Measurements from ENCODE around the gene IQCF6.

DNA sequence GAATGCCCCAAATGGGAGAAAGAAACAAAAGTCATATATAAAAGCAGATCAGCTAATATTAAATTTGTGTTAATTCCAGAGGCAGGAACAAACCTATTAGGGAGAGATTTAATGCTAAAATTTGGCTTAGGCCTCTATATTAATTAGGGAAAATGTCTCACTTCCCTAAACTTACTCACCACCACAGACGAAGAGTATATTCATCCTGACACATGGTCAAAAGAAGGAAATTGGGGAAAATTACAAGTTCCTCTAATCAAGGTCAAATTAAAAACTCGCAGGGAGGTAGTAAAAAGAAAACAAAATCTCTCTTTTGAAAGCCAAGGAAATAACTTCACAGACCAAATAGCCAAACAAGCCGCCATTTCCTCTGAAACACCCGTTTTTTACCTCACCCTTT is 39.9 kb downstream of the IQCF6 start:
- TF ChIP-seq, protein P1, sequence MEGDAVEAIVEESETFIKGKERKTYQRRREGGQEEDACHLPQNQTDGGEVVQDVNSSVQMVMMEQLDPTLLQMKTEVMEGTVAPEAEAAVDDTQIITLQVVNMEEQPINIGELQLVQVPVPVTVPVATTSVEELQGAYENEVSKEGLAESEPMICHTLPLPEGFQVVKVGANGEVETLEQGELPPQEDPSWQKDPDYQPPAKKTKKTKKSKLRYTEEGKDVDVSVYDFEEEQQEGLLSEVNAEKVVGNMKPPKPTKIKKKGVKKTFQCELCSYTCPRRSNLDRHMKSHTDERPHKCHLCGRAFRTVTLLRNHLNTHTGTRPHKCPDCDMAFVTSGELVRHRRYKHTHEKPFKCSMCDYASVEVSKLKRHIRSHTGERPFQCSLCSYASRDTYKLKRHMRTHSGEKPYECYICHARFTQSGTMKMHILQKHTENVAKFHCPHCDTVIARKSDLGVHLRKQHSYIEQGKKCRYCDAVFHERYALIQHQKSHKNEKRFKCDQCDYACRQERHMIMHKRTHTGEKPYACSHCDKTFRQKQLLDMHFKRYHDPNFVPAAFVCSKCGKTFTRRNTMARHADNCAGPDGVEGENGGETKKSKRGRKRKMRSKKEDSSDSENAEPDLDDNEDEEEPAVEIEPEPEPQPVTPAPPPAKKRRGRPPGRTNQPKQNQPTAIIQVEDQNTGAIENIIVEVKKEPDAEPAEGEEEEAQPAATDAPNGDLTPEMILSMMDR (IDR thresholded peaks at IDR 0.05), result no peak
- TF ChIP-seq YY1 (IDR thresholded peaks at IDR 0.05; ENCODE audit: low read depth), result no peak
- no peak for TF ChIP-seq POLR2AphosphoS5 (IDR thresholded peaks at IDR 0.05; ENCODE audit: low read depth, low read length)
- TF ChIP-seq SMC3 (IDR thresholded peaks at IDR 0.05; ENCODE audit: low read depth, low read length), result no peak
- TF ChIP-seq TCF12 (IDR thresholded peaks at IDR 0.05), result no peak
- no peak for TF ChIP-seq RCOR1 (IDR thresholded peaks at IDR 0.05; ENCODE audit: low read length)
- TF ChIP-seq TEAD4 (IDR thresholded peaks at IDR 0.05; ENCODE audit: borderline replicate concordance, insufficient read depth), result no peak
- TF ChIP-seq, protein P2, sequence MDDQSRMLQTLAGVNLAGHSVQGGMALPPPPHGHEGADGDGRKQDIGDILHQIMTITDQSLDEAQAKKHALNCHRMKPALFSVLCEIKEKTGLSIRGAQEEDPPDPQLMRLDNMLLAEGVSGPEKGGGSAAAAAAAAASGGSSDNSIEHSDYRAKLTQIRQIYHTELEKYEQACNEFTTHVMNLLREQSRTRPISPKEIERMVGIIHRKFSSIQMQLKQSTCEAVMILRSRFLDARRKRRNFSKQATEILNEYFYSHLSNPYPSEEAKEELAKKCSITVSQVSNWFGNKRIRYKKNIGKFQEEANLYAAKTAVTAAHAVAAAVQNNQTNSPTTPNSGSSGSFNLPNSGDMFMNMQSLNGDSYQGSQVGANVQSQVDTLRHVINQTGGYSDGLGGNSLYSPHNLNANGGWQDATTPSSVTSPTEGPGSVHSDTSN (IDR thresholded peaks at IDR 0.05), result no peak
- TF ChIP-seq RAD21 (IDR thresholded peaks at IDR 0.05; ENCODE audit: low read length), result no peak
- no peak for TF ChIP-seq CHD2 (IDR thresholded peaks at IDR 0.05; ENCODE audit: low read length, partially characterized antibody)
